GM20431 (cell line): ENCODE measurements around the gene NTMT1.
"Not testable (repeated sequence)": the region's sequence is repeated elsewhere in the genome, so short reads cannot be mapped to it uniquely, and the experiment has no call there.

Experiments used
- in situ Hi-C: fragments of 300-500 bp; cut with MseI, MboI; formaldehyde crosslinking; loops from one replicate; pipeline ENCODE4 v1.15.0; 2020; ENCODE audit warnings: low sequenced_read_pairs; ENCODE audit not compliant: unreplicated experiment

Gene NTMT1

DNA sequence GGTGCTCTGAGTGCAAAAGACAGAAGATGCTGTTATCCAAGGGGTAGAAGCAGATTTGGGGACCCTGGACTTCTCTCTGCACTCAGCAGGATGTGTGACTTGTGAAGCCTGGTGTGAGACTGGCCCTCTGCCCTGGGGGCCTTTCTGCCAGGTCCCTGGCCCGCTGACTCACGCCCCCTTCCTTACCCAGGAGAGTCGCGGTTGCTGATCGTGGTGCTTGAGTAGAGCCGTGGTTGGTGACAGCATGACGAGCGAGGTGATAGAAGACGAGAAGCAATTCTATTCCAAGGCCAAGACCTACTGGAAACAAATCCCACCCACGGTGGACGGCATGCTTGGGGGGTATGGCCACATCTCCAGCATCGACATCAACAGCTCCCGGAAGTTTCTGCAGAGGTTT, 6.5 kb downstream of the NTMT1 start:
- in situ Hi-C loops = no loop called here

DNA sequence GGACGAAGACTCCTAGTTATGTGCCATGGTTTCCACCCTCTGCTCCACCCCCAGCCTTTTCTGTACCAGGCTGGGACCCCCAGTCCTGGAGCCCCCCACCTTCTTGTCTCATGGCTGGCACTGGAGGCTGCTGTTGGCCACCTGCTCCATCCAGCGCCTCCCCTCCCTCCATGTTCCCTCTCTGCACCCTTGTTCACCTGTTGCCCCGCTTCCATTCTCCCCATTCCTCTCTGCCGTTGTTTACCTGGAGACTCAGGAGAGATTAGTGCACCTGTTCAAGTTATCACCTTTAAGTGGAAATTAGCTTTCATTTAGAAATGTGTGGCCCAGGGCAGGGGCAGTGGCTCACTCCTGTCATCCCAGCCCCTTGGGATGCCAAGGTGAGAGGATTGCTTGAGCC, 7.2 kb downstream of the NTMT1 start:
- in situ Hi-C loops = no loop called here

DNA sequence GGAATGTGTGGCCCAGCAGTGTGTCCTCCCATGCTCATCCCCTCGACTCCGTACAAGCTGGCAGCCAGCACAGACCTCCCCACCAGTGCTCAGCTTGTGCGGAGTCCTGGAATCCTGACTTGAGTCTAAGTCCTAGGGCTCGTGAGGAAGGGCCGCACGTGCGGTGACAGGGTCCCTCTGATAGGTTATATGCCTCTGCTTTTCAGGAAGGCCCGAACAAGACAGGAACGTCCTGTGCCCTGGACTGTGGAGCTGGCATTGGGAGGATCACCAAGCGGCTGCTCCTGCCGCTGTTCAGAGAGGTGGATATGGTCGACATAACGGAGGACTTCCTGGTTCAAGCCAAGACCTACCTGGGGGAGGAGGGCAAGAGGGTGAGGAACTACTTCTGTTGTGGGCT, 7.9 kb downstream of the NTMT1 start:
- in situ Hi-C loops = no loop called here

DNA sequence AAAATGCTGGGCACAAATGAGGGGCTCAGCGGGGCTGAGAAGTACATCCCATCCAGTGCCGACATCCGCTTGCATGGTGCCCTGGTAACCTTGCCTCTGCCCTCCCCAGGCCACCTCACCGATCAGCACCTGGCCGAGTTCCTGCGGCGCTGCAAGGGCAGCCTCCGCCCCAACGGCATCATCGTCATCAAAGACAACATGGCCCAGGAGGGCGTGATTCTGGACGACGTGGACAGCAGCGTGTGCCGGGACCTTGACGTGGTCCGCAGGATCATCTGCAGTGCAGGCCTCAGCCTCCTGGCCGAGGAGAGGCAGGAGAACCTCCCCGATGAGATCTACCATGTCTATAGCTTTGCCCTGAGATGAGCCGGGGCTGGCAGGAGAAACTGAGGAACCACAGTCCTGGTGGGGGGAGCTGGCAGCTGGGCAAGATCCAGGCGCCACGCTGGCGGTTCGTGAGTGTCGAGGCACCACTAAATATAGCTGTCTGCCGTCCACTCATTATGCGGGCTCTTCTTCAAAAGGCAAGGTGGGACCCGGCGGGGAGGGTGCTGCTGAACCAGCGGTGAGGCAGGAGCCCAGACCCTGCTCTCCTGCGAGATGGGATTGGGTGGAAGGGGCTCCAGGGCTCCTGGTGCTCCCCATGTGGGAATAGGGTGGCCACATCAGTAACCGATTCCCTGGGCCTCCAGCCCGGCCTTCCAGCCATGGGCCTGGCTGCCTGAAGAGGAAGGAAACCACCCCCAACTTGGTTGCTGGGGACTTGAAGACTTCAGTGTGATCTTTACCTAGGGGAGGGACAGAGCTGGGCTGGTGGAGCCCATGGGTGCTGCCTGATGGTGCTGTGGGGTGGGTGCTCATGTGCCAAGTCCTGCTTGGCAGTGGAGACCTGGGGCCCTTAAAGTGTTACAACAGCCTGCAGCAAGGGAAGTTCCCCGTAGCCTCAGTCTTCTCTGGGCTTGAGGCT, 9.4 kb downstream of the NTMT1 start:
- in situ Hi-C loops = no loop called here

DNA sequence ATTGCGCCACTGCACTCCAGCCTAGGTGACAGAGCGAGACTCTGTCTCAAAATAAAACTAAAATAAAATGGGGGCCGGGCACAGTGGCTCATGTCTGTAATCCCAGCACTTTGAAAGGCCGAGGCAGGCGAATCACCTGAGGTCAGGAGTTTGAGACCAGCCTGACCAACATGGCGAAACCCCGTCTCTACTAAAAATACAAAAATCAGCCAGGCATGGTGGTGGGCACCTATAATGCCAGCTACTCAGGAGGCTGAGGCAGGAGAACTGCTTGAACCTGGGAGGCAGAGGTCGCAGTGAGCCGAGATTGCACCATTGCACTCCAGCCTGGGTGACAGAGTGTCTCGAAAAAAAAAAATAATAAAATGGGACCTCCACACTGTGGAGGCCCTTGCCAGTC, 10.4 kb downstream of the NTMT1 start:
- in situ Hi-C loops = not testable (repeated sequence)

DNA sequence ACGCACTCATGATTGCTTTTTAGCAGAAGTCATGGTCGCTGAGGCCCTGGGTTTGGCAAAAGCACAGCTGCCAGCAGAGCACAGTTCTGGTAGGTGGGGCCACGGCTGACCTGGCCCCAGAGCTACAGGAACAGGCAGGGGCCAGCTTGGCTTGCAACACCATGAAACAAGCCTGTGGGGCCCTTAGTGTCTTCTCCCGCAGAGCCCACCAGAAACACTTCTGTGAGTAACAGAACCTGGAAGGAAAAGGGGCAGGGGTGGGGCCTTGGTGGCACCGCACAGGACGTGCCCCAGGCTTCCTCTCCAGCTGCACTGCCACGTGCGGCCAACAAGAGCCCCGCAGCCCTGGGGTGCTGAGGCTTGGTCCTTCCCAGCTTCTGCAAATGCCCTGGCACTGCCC, 11.1 kb downstream of the NTMT1 start:
- in situ Hi-C loops = no loop called here

DNA sequence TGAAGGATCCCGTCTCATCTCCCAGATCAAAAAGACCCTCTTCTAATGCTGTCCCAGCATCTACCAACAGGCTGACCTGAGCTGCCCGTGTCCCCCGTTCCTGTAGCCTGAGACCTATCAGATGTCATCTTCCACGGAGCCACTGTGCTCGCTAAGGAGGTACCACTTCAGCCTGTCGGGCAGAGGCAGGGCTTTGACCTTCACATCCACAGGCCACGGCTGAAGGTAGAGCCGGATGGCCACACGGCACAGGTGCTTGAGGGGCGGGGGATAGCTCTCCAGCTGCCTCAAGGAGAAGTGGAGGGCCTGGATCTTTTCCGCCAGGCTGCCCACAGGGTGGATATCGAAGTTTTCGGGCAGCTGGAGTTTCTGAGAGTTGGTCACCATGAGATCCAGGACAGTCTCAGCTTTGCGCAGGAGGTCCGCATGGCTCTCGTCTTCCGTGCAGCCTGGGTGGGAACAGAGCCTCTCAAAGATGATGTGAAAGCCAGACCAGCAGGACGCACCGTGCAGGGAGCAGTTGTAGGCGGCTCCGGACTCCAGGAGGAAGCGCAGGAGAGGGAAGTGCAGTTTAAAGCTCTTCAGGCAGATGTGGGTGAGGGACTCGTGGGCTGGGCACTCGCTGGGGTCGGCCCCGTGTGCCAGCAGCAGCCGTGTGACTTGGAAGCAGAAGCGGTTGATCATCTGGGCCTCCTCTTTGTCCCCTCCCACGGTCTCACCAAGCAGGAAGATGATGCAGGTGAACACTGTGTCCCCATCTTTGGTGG, 11.9 kb downstream of the NTMT1 start:
- in situ Hi-C loops = no loop called here

DNA sequence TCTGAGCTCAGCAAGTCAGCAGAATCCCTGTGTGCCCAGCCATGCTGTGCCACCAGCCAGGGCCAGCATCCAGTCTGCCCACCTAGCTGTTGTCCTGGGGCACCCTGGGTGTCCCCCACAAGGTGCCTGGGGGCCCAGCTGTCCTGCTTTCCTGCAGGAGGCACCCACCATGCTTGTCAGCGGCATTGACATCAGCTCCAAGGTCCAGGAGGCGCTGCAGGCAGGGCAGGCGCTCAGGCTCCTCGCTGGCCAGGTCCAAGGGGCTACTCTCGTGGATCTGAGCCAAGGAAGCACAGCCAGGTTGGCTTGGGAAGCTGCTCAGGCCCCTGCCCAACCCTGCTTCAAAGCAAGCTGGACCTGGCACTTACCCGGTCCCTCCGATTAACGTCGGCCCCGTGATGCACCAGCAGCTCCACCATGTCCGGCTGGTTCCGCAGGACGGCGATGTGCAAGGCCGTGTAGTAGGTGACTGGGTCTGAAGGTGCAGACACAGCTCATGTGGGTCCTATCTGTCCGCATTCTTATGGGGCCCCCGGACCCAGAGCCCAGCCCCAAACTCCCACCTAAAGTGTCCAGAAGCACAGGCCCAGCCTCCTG, 13.2 kb downstream of the NTMT1 start:
- in situ Hi-C loops = no loop called here

DNA sequence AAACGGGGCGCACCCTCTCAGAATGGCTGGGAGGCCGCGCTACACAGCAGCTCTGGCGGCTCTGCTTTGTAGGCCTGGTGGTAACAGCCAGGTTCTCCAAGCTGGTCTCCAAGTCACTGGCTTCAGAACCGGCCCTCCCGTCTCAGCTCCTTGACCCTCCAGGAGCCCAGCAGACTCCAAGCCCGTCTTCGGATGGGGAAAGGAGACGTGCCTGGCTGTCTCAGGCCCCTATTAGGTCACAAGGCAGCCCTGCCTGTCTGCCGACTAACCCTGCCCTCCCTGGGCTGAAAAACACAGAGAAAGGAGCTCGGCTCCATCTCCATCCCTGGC, 13.8 kb downstream of the NTMT1 start:
- in situ Hi-C loops = loop anchor here (10.0 kb wide), 1 partner anchor 145 kb away; no protein-coding TSS in a partner anchor

DNA sequence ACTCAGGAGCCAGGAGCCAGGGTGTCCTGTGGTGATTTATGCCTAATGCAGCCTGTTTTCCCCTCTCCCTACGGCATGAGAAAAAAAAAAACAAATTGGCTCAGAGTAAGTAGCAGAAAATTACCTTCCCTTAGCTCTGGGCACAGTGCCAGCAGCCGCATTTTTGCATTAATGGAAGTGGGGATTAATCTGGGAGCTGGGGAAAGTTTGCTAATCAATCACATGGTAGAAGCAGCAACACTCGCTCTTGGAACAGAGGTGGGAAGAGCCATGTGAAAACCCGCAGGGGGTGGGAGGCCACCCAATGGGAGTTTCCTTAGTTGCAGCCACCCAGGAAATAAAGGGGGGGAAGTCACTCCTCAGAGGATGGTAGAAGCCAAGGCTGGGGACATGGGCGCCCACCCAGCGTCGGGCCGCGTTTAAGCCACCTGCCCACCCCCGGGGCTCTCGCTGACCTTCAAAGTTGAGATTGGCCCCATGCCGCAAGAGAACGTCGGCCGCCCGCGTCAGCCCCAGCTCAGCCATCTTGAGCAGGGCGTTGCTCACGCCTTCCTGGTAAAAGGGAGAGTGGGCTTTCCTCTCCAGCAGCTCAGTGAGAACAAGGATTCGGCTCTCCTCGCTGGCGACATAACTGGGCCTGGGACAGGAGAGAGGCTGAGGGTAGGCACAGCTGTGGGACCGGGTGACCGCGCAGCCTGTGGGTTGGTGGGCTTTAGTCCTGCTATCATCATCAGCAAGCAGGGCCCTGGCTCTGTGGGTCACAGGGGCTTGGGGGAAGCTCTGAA, 14.3 kb downstream of the NTMT1 start:
- in situ Hi-C loops = loop anchor here (10.0 kb wide), 1 partner anchor 145 kb away; no protein-coding TSS in a partner anchor

DNA sequence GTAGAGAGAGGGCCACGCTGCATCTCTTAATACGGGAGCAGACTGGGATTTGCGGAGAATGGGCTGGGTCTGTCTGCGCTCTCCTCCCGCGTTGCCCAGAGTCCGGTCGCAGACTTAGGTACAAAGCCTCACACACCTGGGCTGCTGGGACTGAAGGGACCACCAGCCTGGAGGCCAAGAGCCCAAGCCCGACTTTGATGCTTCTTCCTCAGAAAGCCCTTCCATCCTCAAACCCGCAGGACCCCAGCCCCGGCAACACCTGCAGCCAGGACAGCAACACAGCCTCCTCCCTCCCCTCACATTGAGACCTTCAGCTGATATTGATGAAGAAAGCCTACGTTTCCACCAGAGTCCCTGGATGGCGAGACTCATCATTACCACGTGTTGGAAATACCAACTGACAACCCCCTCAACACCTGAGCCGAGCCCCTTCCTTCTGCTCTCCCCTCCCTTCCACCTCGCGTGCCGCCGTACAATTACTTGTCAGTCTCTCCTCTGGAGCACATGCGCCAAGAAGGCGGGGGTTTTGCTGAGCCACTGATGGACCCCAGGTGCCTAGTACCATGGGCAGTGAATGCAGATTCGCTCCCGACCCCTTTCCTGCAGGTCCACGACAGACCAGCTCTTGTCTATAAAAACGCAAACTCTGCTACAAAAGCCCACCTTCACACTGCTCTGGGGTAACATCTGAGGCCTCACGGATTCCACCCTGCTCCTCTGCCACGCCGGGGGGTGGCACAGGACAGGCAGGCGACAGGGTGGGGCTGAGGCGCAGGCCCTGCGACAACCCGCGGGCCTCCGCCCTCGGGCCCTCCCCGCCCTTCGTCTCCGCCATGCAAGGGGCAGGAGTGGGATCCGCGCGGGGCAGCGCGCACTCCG, 15.1 kb downstream of the NTMT1 start:
- in situ Hi-C loops = loop anchor here (10.0 kb wide), 1 partner anchor 144 kb away; no protein-coding TSS in a partner anchor

DNA sequence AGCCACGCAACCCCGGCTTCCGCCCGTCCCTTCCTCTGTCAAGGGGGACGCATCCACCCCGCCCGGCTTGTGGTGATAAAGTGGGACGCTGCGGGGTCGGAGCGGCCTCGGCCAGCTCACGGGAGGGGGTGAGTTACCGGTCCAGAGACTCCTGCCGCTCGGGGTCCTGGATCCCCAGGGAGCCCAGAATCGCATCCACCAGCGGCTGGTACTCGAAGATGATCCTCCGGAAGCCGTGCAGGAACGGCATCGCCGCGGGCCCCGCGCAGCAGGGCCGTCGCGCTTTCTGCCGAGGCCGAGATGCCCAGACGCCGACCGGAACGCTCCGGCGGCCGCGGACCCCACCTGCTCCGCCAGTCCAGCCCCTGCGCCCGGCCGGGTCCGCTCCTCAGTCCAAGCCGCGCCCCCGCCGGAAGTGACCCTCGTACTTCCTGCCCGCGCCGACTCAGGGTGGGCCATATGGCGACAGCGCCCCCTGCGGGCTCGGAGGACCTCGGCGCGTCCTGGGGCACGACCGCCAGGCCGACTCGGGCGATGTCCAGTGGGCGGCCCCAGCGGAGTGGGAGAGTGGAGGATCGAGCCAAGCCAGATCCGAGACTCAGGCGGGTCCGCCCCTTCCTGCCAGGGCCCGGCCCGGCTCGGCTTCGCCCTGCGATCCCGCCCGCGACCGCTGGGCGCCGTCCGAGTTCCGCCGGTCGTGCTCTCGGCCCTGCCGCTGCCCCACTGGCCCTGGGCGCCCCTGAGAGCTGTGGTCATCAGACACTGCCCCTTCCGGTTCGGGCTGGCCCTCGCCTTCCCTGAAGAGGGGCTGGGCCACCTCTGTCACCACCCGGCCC, 16.0 kb downstream of the NTMT1 start, which contains the start of gene ASB6:
Gene ASB6, minus strand, starts transcription at position 402 of the 836 bp plus-strand sequence. Its CDS starts 152 bp downstream, at position 250.
- in situ Hi-C loops = loop anchor here (10.0 kb wide), 1 partner anchor 143 kb away; no protein-coding TSS in a partner anchor

DNA sequence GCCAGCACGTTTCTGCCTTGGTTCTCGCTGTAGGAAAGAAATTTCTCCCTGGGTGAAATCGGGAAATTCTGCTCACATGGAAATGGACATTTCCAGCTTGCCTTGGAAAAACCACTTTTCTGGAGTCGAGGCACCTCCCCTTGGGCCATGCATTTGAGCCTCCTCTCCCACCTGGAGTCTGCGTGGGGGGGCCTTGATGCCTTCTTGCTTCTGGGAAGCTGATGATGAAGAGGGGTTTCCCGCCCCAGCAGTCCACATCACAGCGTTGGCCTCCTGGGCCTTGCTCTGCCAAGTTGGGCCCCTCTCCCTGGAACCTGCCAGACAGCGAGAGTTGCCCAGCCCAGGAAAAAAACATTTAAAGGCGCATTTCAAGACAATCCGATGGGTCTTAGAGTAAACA, 17.7 kb downstream of the NTMT1 start:
- in situ Hi-C loops = loop anchor here (10.0 kb wide), 1 partner anchor 141 kb away; no protein-coding TSS in a partner anchor

DNA sequence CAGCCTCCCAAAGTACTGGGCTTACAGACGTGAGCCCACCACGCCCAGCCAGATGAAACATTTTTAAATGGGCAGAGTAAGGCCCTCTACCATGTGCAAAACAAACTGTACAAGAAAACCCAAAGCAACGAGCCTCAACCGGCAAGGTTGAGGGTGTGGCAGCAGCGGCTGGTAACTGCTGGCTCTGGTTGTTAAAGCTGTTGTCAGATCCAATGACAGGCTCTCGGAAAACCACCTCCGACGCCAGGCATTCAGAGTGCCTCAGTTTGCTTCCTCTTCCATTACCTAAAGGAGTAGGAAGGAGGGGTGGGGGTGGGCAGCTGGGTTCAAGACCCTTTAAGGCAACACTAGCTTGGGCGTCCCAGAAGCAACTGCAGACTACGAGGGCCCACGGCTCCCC, 18.4 kb downstream of the NTMT1 start:
- in situ Hi-C loops = loop anchor here (10.0 kb wide), 1 partner anchor 140 kb away; no protein-coding TSS in a partner anchor

DNA sequence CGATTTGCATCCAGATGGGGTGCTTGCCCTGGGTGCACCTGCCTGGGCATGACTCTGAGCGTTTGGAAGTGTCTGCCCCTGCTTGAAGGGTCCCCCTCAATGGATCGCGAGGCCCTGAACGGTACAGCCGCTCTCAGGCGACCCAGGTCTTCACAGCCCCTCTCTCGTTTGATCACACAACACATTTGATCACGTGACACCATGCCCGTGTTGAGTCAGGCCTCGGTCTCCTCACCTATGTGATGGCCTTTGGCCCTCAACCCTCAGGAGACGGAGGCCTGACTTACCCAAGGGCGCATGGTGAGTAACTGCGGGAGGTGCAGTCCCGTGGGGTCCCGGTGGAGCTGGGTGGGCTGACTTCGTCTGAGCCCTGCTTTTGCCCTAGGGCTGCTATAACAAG, 18.9 kb downstream of the NTMT1 start:
- in situ Hi-C loops = loop anchor here (10.0 kb wide), 1 partner anchor 140 kb away; no protein-coding TSS in a partner anchor

DNA sequence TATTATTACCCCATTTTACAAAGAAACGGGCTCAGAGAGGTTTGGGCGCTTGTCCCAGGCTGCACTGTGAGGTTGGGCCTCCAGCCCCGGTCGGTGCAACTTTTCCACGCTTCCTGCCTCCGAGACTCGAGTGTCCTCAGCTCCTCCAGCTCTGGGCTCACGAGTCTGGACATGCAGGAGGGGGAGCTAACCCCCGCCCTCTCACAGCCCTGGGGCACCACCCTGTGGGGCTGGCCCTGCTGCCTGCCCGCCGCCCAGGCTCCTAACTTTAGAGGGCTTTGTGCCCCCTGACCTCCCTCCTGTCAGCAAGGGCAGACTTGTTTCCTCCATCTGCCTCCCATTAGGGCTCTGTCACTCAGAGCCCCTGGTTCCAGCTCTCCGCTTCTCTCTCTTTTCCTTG, 20.3 kb downstream of the NTMT1 start:
- in situ Hi-C loops = loop anchor here (10.0 kb wide), 1 partner anchor 139 kb away; no protein-coding TSS in a partner anchor

DNA sequence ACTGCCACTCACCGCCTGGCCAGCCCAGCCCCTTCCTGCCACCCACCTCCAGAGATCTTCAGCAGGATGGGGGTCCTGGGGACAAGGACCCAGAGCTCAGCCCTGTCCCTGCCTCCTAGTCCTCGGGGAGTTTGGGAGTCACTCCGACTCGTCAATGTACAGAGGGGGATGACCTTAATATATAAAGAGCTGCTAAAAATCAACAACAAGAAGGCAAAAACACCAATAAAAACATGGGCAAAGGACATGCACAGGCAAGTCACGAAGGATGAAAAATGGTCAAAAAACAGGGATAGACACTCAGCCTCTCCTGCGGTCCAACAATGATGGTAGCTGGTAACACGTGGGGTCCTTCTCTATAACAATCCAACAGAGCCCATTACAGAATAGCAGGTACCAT, 20.7 kb downstream of the NTMT1 start:
- in situ Hi-C loops = loop anchor here (10.0 kb wide), 1 partner anchor 138 kb away; no protein-coding TSS in a partner anchor

DNA sequence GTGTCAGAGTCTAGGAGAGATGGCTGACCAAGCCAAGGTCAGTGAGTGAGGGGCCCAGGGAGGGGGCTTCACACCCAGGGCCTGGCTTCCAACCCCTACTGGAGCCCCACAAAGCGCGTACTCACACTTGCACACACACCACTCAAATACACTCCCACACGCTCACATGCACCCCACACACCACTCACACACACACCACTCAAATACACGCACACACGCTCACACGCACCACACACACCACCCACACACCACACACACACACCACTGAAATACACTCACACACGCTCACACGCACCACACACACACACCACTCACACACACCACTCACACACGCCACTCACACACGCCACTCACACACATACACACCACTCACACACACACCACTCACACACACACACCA, 21.7 kb downstream of the NTMT1 start:
- in situ Hi-C loops = loop anchor here (10.0 kb wide), 1 partner anchor 137 kb away; no protein-coding TSS in a partner anchor
